Measurements from ENCODE around the gene PCDHGA2. TPM values are rescaled to one million over a fixed set of nuclear protein-coding genes. Genes with fewer than 3 reads are reported as not detected.
"Not testable (repeated sequence)": the region's sequence is repeated elsewhere in the genome, so short reads cannot be mapped to it uniquely, and the experiment has no call there.

Gene PCDHGA2
- total RNA-seq: 1.4 TPM in 2 replicates

GRCh38 chr5:141338538-141339306, at the start of gene PCDHGA2:
PCDHGA2 (plus strand) TSS chr5:141338760.
- DNase-seq: peak; percentile 72

GRCh38 chr5:141298376-141298775, 40.2 kb upstream of the PCDHGA2 start:
- DNase-seq: no peak

GRCh38 chr5:141303756-141304155, 34.8 kb upstream of the PCDHGA2 start, which contains the start of gene SLC25A2:
SLC25A2 (minus strand) TSS chr5:141304049; CDS start chr5:141303865, 184 bp downstream.
- no peak for DNase-seq

GRCh38 chr5:141306630-141307029, 31.9 kb upstream of the PCDHGA2 start:
- no peak for DNase-seq

- DNase-seq: no peak
These were observed 24.8 kb upstream of the PCDHGA2 start for GRCh38 chr5:141313711-141314110.

GRCh38 chr5:141316963-141317362, 21.6 kb upstream of the PCDHGA2 start:
- DNase-seq: not testable (repeated sequence)

- no peak for DNase-seq
These were observed 19.4 kb upstream of the PCDHGA2 start for GRCh38 chr5:141319202-141319601.

GRCh38 chr5:141319699-141320098, 18.9 kb upstream of the PCDHGA2 start:
- DNase-seq: no peak

GRCh38 chr5:141320225-141321169, 18.1 kb upstream of the PCDHGA2 start, which contains the start of gene TAF7:
TAF7 (minus strand) TSS chr5:141320784; CDS start chr5:141320044, 740 bp downstream.
- peak; percentile 98 for DNase-seq

GRCh38 chr5:141322261-141322660, 16.3 kb upstream of the PCDHGA2 start:
- no peak for DNase-seq

- DNase-seq: peak; percentile 86
These were observed 12.3 kb upstream of the PCDHGA2 start for GRCh38 chr5:141326088-141326854.

- DNase-seq: no peak
These were observed 10.3 kb upstream of the PCDHGA2 start for GRCh38 chr5:141328231-141328630.

GRCh38 chr5:141330299-141331080, 8.1 kb upstream of the PCDHGA2 start, which contains the start of gene PCDHGA1:
PCDHGA1 (plus strand) TSS chr5:141330514.
- peak; percentile 75 for DNase-seq

GRCh38 chr5:141332571-141332970, 6.0 kb upstream of the PCDHGA2 start:
- DNase-seq: not testable (repeated sequence)

- not testable (repeated sequence) for DNase-seq
These were observed 2.3 kb downstream of the PCDHGA2 start for GRCh38 chr5:141340781-141341354.

GRCh38 chr5:141342773-141343172, 4.2 kb downstream of the PCDHGA2 start:
- DNase-seq: no peak

- DNase-seq: peak; percentile 78
These were observed 4.8 kb downstream of the PCDHGA2 start, which contains the start of gene PCDHGA3 for GRCh38 chr5:141343242-141343952. PCDHGA3 (plus strand) TSS chr5:141343829; CDS start chr5:141344034, 205 bp downstream.

GRCh38 chr5:141343953-141344463, 5.4 kb downstream of the PCDHGA2 start:
- DNase-seq: no peak

GRCh38 chr5:141345327-141345726, 6.8 kb downstream of the PCDHGA2 start:
- DNase-seq: no peak

- DNase-seq: not testable (repeated sequence)
These were observed 7.5 kb downstream of the PCDHGA2 start for GRCh38 chr5:141346017-141346416.
